Sigmoid colon (tissue), 4 donors: ENCODE measurements around the gene ACO2.

Source experiments
- EP300 ChIP-seq, 4 donors: sonication (generic); formaldehyde crosslinking; IDR thresholded peaks; one replicate each; pipeline ENCODE4 v1.6.1; 2017; ENCODE audit warnings: antibody characterized with exemption in 4 of 4
- POLR2A ChIP-seq, 2 donors: fragments of 450-650 bp; IDR thresholded peaks; one replicate each; pipeline ENCODE4 v1.6.1; 2016; ENCODE audit warnings: antibody characterized with exemption in 2 of 2, mild to moderate bottlenecking in 2 of 2, moderate library complexity in 2 of 2
- POLR2AphosphoS5 ChIP-seq, 4 donors: sonication (generic); formaldehyde crosslinking; IDR thresholded peaks; one replicate each; pipeline ENCODE4 v1.6.1; 2017; ENCODE audit warnings: antibody characterized with exemption in 4 of 4
- TF ChIP-seq, protein P1 (sequence below), 4 experiments: fragments of 450-650 bp in 3 of 4; fragments of 200-600 bp in 1 of 4; IDR thresholded peaks; one replicate each; pipeline ENCODE4 v1.5.1; 2016 to 2019; ENCODE audit warnings: antibody characterized with exemption in 4 of 4, mild to moderate bottlenecking in 3 of 4, moderate library complexity in 2 of 4

DNA sequence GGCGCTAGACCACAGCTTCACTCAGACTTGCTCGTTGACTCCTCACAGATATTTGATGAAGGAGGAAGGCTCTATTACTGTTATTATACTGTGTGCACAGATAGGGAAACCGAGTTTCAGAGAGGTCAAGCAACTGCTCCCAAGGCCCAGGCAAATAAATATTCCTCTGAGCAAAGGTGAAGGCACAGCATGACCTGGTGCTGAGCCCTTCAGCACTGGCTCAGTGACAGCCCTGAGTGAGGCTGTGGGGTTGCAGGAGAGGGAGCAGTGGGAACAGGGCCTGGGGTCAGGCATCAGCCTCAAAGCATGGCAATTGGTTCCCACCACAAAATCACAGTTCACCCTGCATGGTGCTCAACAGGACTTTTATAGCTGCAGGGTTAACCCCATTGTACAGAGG, 68.3 kb downstream of the ACO2 start:
- TF ChIP-seq, protein P1, sequence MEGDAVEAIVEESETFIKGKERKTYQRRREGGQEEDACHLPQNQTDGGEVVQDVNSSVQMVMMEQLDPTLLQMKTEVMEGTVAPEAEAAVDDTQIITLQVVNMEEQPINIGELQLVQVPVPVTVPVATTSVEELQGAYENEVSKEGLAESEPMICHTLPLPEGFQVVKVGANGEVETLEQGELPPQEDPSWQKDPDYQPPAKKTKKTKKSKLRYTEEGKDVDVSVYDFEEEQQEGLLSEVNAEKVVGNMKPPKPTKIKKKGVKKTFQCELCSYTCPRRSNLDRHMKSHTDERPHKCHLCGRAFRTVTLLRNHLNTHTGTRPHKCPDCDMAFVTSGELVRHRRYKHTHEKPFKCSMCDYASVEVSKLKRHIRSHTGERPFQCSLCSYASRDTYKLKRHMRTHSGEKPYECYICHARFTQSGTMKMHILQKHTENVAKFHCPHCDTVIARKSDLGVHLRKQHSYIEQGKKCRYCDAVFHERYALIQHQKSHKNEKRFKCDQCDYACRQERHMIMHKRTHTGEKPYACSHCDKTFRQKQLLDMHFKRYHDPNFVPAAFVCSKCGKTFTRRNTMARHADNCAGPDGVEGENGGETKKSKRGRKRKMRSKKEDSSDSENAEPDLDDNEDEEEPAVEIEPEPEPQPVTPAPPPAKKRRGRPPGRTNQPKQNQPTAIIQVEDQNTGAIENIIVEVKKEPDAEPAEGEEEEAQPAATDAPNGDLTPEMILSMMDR (IDR thresholded peaks at IDR 0.05), result no peak
- TF ChIP-seq POLR2AphosphoS5 (IDR thresholded peaks at IDR 0.05) (no peak), POLR2A (IDR thresholded peaks at IDR 0.05) (no peak), EP300 (IDR thresholded peaks at IDR 0.05) (no peak)
